Lung (tissue), 12 donors: ENCODE measurements around the gene PELI1. TPM values are rescaled to one million over a fixed set of nuclear protein-coding genes. Genes with fewer than 3 reads are reported as not detected.

ENCODE experiments used
- ATAC-seq: fragments of 200-7000 bp; cut with Tn5 transposase; one replicate; pipeline ENCODE4 v1.9.1; 2020; ENCODE audit warnings: moderate number of reproducible peaks; ENCODE audit not compliant: insufficient read depth, low FRiP score
- DNase-seq, 3 donors: peaks; one replicate each; pipeline ENCODE4 v3.0.0-alpha.2; 2013 to 2017
- H3K27ac ChIP-seq, 2 donors: one replicate each; pipeline ENCODE4 v1.5.1; 2013; ENCODE audit warnings: mild to moderate bottlenecking in 2 of 2, moderate library complexity in 2 of 2, control low read depth in 1 of 2, inconsistent platforms in 1 of 2, low read depth in 1 of 2, low read length in 1 of 2
- H3K27me3 ChIP-seq, 3 donors: one replicate each; pipeline ENCODE4 v1.5.1; 2013; ENCODE audit warnings: low read length in 2 of 3; ENCODE audit not compliant: control insufficient read depth in 3 of 3, insufficient read depth in 3 of 3
- H3K36me3 ChIP-seq, 4 donors: one replicate each; pipeline ENCODE4 v1.5.1; 2013; ENCODE audit warnings: low read length in 4 of 4, mild to moderate bottlenecking in 1 of 4, moderate library complexity in 1 of 4; ENCODE audit not compliant: control insufficient read depth in 4 of 4, insufficient read depth in 4 of 4
- H3K4me1 ChIP-seq, 5 donors: one replicate each; pipeline ENCODE4 v1.5.1; 2013; ENCODE audit warnings: low read length in 5 of 5, mild to moderate bottlenecking in 2 of 5, moderate library complexity in 1 of 5; ENCODE audit not compliant: control insufficient read depth in 5 of 5, insufficient read depth in 5 of 5
- H3K4me3 ChIP-seq: one replicate; pipeline ENCODE4 v1.5.1; 2013; ENCODE audit warnings: mild to moderate bottlenecking, control low read depth, moderate library complexity
- H3K9ac ChIP-seq, 2 donors: one replicate each; pipeline ENCODE4 v1.5.1; 2013; ENCODE audit warnings: low read length in 2 of 2, control low read depth in 1 of 2; ENCODE audit not compliant: insufficient read depth in 1 of 2
- H3K9me3 ChIP-seq, 4 donors: one replicate each; pipeline ENCODE4 v1.5.1; 2013; ENCODE audit warnings: low read length in 3 of 4, mild to moderate bottlenecking in 1 of 4, moderate library complexity in 1 of 4; ENCODE audit not compliant: control insufficient read depth in 4 of 4, insufficient read depth in 3 of 4
- CTCF ChIP-seq: IDR thresholded peaks from 2 replicates; pipeline ENCODE4 v1.5.1; 2012; ENCODE audit warnings: mild to moderate bottlenecking; ENCODE audit errors: control extremely low read depth, extremely low read depth
- WGBS, 2 donors: extraction: QIAGEN DNeasy Blood & Tissue Kit; methylation state at CpG; one replicate each; pipeline ENCODE4 v1.1.7; 2013; 5-methylcytosine and 5-hydroxymethylcytosine counted together
- polyA plus RNA-seq, 2 donors: library from polyadenylated mRNA; stranded (reverse); fragments of 200-250 nt; gene quantifications; one replicate each; pipeline ENCODE4 v1.2.1, GENCODE V29; 2013
- total RNA-seq, 2 donors: library from RNA; depleted of rRNA in 1 of 2; stranded (reverse); fragments of >200 nt in 1 of 2; gene quantifications; one replicate each; pipeline ENCODE4 v1.2.1, GENCODE V29; 2014 to 2021
- donor health status: control.
- donor health status: control.
- donor health status: Bipolar disorder and iron deficiency.
- donor health status: healthy.
- donor health status: DM: yes; HTN: yes; CAD: no.

Gene PELI1
- total and polyA plus RNA-seq, 4 donors: 17.2 to 83.9 (median 48.1) TPM

DNA sequence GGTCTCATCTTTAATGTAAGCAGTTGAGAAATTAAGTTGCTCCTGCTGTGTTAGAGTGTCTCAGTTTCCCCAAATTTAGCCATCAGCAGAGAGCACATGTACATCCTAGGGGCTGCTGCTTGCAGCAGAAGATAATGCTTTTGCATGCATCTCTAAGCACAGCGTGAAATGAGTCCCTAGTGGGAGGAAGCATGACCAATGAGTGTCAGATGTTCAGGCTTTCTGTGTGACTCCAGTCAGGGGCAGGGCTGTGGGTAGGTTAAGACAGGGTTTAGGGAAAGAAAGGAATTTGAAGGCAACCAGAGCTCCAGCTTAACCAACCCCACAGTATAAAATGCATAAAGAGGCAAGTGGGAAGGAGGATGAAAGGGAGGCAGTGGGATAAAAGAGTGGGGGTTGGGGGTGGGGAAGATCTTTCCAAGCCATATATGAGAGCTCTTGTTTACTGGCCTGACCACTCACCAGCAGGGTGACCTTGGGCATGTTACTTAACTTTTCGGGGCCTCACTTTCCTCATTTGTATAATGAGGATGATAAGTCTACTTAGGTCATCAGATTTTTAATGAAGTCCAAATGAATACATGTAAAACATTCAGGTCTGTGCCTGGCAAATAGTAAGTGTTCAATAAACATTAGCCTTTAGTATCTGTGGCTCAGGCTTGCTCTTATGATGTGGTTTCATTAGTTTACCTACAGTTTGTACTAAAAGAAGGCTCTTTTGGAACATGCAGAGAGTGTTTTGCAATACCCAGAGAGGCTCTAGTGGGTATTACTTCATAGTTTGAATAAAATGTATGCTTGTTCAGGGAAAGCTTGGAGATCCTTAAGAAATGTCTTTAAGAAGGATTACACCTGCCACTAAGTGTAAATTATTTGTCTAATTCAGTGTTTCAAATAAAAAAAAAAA is 42.7 kb upstream of the PELI1 start:
- H3K36me3 ChIP-seq: no peaks in the 10 kb centered on the region
- 49 to 61% methylated on average over 2 of the region's 2 CpGs for WGBS, 2 donors
- no peak overlapping the region for H3K4me3 ChIP-seq
- no peak for TF ChIP-seq CTCF
- no peak overlapping the region for H3K27ac ChIP-seq
- H3K27me3 ChIP-seq: no peaks in the 10 kb centered on the region
- no peak for ATAC-seq
- no peaks in the 10 kb centered on the region for H3K9me3 ChIP-seq
- peaks cover 0 to 7% (median 0%) of the 10 kb centered on the region in 5 donors for H3K4me1 ChIP-seq
- peak in 2 of 3 donors; percentile 52 to 74 for DNase-seq
- H3K9ac ChIP-seq: no peak overlapping the region

DNA sequence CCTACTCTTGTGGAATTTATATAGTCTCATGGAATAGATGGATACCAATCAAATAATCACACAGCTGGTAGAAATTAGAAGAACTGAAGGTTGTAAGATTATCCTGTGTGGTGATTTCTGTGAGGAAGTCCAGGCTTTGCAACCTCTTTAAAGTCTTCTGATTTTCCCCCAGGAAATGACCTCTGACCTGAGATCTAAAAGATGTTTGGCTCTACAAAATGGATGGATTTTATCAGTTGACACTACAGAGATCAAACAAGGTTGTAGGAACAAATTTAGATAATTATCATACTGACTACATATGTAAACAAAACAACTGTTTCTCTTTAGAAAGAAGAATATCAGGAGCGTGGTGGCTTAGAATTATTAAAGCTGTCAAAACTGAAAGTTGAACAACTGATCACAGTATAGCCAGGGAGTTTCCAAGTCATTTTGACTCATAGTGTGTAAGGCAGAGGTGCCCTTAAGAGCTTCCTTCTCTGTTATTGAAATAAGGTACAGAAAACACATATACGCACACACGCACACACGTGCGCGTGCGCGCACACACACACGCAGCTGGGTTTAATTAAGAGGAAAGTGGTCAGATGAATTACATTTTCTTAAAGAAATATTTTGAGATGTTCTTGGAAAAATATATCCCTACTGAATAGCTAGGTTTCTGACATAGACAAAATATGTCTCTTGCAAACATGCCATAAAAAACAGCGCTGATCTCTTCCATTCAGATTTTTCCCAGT is 35.5 kb upstream of the PELI1 start:
- no peaks in the 10 kb centered on the region for H3K27me3 ChIP-seq
- ATAC-seq (no peak), DNase-seq (peak in 1 of 3 donors; percentile 23)
- no peak overlapping the region for H3K4me3 ChIP-seq
- no peak overlapping the region for H3K27ac ChIP-seq
- H3K4me1 ChIP-seq: peaks cover 0 to 16% (median 9%) of the 10 kb centered on the region in 5 donors
- no peak for TF ChIP-seq CTCF
- H3K36me3 ChIP-seq: no peaks in the 10 kb centered on the region
- WGBS, 2 donors: 89 to 92% methylated on average over 10 of the region's 10 CpGs
- H3K9ac ChIP-seq: no peak overlapping the region
- no peaks in the 10 kb centered on the region for H3K9me3 ChIP-seq

- H3K9me3 ChIP-seq: no peaks in the 10 kb centered on the region
- no peaks in the 10 kb centered on the region for H3K27me3 ChIP-seq
- H3K27ac ChIP-seq: no peak overlapping the region
- no peak for ATAC-seq
- no peak for TF ChIP-seq CTCF
- WGBS, 2 donors: 18% methylated on average over 1 of the region's 1 CpG
- no peaks in the 10 kb centered on the region for H3K36me3 ChIP-seq
- DNase-seq: peak in 2 of 3 donors; percentile 71 to 86
- no peak overlapping the region for H3K9ac ChIP-seq
- peaks cover 0 to 16% (median 9%) of the 10 kb centered on the region in 5 donors for H3K4me1 ChIP-seq
- no peak overlapping the region for H3K4me3 ChIP-seq
Measured at GRCh38 chr2:64177315-64177714, 33.1 kb upstream of the PELI1 start.
